Left ventricle myocardium inferior (tissue), 1 donor: ENCODE data around the gene ZBED5. TPM values are rescaled to one million over a fixed set of nuclear protein-coding genes. Genes with fewer than 3 reads are reported as not detected.
A peak's percentile ranks its signal among the peaks of the same experiment; 100 is the strongest.

Source experiments
- DNase-seq: peaks from one replicate; pipeline ENCODE4 v3.0.0-alpha.2; 2020
- H3K27ac ChIP-seq: fragments of 200-600 bp; replicated peaks from 2 replicates; pipeline ENCODE4 v1.8.0; 2021
- H3K27me3 ChIP-seq: fragments of 200-600 bp; 2 replicates; pipeline ENCODE4 v1.8.0; 2021; ENCODE audit warnings: low read depth
- H3K36me3 ChIP-seq: fragments of 200-600 bp; 2 replicates; pipeline ENCODE4 v1.8.0; 2021
- H3K4me1 ChIP-seq: fragments of 200-600 bp; 2 replicates; pipeline ENCODE4 v1.8.0; 2021
- H3K4me3 ChIP-seq: fragments of 200-600 bp; 2 replicates; pipeline ENCODE4 v1.8.0; 2021; ENCODE audit warnings: mild to moderate bottlenecking, moderate library complexity
- H3K9me3 ChIP-seq: fragments of 200-600 bp; replicated peaks from 2 replicates; pipeline ENCODE4 v1.8.0; 2021
- intact Hi-C: fragments of 100-400 bp; cut with micrococcal nuclease; formaldehyde crosslinking; loops from one replicate; pipeline ENCODE4 v1.11.0; 2022
- total RNA-seq: library from RNA; stranded (reverse); fragmentation: NEBNext Ultra II Directional; extraction: Animal tissue kit (Norgen Biotek cat#: 25700); gene quantifications from one replicate; pipeline ENCODE4 v1.2.1, GENCODE V29; 2021
- TF ChIP-seq, protein P1 (sequence below): fragments of 200-600 bp; IDR thresholded peaks from 2 replicates; pipeline ENCODE4 v1.8.0; 2021; ENCODE audit warnings: antibody characterized with exemption, mild to moderate bottlenecking, borderline replicate concordance
- donor health status: DM: no; HTN: yes; CAD: no; lungs with severe emphysema.

ZBED5 gene
- total RNA-seq, 1 donor from 2014 or later, result 41.6 TPM

DNA sequence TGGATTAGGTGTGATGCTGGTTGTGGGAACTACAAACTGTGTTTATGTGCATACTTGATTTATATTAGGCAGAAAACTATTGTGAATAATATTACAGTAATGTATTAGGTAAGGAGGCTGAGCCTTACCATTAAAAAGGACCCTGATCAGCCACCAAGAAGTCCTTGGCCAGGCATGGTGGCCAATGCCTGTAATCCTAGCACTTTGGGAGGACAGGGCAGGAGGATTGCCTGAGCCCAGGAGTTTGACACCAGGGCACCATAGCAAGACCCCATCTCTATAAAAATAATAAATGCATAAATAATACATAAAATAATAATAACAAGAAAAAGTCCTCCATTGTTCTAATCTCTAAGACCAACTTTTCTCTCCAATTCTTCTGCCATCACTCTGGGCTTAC is 3.2 kb upstream of the ZBED5 start:
- Histone ChIP-seq H3K4me3 (no peak overlapping the region), H3K9me3 (no peaks in the 10 kb centered on the region), H3K36me3 (no peaks in the 10 kb centered on the region), H3K27me3 (no peaks in the 10 kb centered on the region), H3K27ac (peak overlapping the region; percentile 99), H3K4me1 (peaks cover 81% of the 10 kb centered on the region)
- TF ChIP-seq, protein P1, sequence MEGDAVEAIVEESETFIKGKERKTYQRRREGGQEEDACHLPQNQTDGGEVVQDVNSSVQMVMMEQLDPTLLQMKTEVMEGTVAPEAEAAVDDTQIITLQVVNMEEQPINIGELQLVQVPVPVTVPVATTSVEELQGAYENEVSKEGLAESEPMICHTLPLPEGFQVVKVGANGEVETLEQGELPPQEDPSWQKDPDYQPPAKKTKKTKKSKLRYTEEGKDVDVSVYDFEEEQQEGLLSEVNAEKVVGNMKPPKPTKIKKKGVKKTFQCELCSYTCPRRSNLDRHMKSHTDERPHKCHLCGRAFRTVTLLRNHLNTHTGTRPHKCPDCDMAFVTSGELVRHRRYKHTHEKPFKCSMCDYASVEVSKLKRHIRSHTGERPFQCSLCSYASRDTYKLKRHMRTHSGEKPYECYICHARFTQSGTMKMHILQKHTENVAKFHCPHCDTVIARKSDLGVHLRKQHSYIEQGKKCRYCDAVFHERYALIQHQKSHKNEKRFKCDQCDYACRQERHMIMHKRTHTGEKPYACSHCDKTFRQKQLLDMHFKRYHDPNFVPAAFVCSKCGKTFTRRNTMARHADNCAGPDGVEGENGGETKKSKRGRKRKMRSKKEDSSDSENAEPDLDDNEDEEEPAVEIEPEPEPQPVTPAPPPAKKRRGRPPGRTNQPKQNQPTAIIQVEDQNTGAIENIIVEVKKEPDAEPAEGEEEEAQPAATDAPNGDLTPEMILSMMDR, result no peak
- no peak for DNase-seq
- intact Hi-C loops, result no loop called here

DNA sequence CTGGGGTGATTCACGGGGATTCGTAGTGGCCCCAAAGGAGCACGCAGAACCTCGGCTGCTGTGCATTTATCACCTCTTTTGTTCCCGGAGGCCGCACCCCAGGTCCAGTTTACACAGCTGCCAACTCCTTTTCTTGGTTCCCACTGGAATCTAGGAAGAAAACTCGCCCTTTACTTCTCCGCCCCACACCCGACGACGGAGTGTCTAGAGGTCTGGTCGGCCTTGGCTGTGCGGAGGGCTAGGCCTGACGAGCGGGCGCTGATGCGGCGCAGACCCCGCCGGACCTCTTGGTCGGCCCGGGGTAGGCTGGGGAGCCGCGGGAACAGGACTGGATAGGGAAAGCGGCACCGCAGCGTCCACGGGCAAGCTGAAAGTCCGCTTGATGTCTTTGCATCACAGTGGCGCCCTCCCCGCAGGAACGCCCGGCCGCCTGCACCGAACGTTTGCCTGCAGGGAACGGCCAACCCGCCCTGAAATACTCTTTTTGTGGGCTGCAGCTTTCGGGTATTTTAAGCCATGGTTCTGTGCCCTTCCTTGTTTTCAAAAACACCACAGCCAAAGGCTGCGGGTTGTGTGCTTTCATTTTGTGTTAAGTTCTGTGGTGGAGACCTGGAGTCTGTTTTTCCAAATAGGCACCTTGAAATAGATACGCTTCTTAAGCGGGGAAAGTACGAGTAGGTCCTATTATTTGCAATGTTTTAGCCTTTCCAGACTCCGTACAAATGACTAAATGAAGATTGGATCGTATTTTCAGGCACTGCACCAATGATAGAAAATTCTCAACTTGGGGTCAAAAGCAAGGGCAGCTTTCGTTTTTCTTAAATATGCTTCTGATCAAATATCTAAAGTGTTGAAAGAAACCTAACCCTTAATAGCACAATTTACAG is 829 bp upstream of the ZBED5 start:
- intact Hi-C loops, result no loop called here
- H3K27me3 ChIP-seq, result no peaks in the 10 kb centered on the region
- H3K4me3 ChIP-seq, result peak overlapping the region; percentile 90
- H3K27ac ChIP-seq, result peak overlapping the region; percentile 99
- H3K9me3 ChIP-seq, result no peaks in the 10 kb centered on the region
- peak; percentile 75 for DNase-seq
- peaks cover 82% of the 10 kb centered on the region for H3K4me1 ChIP-seq
- peaks cover 23% of the 10 kb centered on the region for H3K36me3 ChIP-seq
- TF ChIP-seq, protein P1, result no peak

DNA sequence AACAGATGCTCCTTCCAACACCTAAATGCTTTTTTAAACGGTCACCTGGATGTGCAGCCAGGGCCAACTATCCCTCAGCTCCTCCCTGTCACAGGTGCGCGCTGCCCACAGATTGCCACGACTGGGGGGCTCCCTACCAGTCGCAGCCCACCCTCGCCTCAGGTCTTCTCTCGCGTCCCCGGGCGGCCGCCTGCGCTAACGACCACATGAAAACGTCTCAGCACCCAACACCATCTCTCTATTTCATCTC is 469 bp downstream of the ZBED5 start:
- peak overlapping the region; percentile 90 for H3K4me3 ChIP-seq
- peak overlapping the region; percentile 99 for H3K27ac ChIP-seq
- H3K4me1 ChIP-seq, result peaks cover 70% of the 10 kb centered on the region
- TF ChIP-seq, protein P1, result no peak
- peaks cover 36% of the 10 kb centered on the region for H3K36me3 ChIP-seq
- H3K9me3 ChIP-seq, result no peaks in the 10 kb centered on the region
- no peaks in the 10 kb centered on the region for H3K27me3 ChIP-seq
- no peak for DNase-seq
- intact Hi-C loops, result no loop called here

DNA sequence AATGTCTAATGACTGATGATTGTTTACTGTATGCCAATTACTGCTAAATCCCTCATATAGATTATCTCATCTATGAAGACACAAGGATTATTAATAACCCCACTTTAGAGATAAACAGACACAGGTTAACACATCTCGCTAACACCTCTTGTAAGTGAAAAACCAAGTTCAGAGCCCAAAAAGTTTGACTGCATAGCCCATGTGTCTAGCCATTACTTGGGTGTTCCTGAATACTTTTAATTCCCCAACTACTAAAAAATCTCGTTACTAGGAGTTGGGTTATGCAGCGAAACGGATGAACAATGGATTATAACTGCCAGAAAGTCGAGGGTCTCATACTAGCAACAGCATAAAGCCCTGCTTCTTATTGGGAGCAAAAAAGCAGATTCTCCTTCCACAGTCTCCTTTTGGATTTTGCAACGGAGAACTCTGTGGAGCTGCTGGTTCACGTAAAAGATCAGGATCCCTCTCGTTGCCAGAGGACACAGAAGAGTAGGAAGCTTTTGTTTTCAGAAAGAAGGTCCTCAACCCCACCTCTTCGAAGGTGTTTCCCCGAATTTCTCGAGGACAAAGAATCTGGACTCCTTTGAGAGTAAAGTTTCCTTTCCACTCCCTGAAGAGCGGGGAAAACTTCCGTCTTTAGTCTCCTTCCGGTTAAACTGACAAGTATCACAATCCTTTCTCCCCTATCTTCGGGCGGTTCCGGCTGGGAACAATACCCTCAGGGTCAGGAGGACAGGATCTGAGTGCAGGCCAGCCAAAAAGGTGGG is 979 bp downstream of the ZBED5 start:
- peak; percentile 30 for DNase-seq
- Histone ChIP-seq H3K27me3 (no peaks in the 10 kb centered on the region), H3K36me3 (peaks cover 41% of the 10 kb centered on the region), H3K9me3 (no peaks in the 10 kb centered on the region), H3K4me1 (peaks cover 71% of the 10 kb centered on the region), H3K27ac (peak overlapping the region; percentile 99), H3K4me3 (peak overlapping the region; percentile 90)
- intact Hi-C loops, result no loop called here
- TF ChIP-seq, protein P1, result no peak

DNA sequence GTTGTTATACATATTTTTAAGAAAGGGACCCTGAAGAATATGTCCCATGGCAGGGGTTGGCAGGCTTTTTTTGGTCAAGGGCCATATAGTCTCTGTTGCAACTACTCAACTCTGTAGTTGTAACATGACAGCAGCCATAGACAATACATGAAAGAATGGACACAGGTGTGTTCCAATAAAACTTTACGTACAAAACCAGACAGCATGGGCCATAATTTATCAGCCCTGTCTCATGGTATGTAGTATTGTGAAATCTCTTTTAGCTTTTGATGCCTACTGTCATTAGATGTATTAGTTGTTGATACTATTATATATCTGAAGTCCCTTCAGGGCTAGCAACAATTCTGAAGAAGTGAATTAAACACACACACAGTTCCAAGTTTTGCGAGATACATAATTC is 2.6 kb downstream of the ZBED5 start:
- DNase-seq, result no peak
- no peaks in the 10 kb centered on the region for H3K9me3 ChIP-seq
- H3K27ac ChIP-seq, result peak overlapping the region; percentile 99
- H3K4me1 ChIP-seq, result peaks cover 70% of the 10 kb centered on the region
- TF ChIP-seq, protein P1, result no peak
- intact Hi-C loops, result no loop called here
- peaks cover 50% of the 10 kb centered on the region for H3K36me3 ChIP-seq
- H3K27me3 ChIP-seq, result no peaks in the 10 kb centered on the region
- H3K4me3 ChIP-seq, result no peak overlapping the region
